Panc1 (cell line): ENCODE measurements around the gene TUBA3E. TPM values are rescaled to one million over a fixed set of nuclear protein-coding genes. Genes with fewer than 3 reads are reported as not detected.
"Not testable (repeated sequence)": the region's sequence is repeated elsewhere in the genome, so short reads cannot be mapped to it uniquely, and the experiment has no call there.

Source experiments
- ATAC-seq: fragments of 200-7000 bp; cut with Tn5 transposase; 2 replicates; pipeline ENCODE4 v1.9.1; 2020; ENCODE audit warnings: mild to moderate bottlenecking, moderate library complexity
- BruUV-seq: library from RNA; stranded (reverse); fragments of 400-500 nt; replicated peaks from 2 replicates; lab custom pipeline; 2021; lab: Mats Ljungman, UMichigan
- CTCF ChIA-PET: fragments of 300-600 bp; sonication (Branson Sonifier 250); formaldehyde crosslinking; loops from one replicate; lab custom pipeline; 2022; ENCODE audit warnings: antibody characterized with exemption; lab: Charles Lee
- POLR2A ChIA-PET: fragments of 300-600 bp; sonication (Branson Sonifier 250); formaldehyde crosslinking; loops from one replicate; lab custom pipeline; 2022; ENCODE audit warnings: antibody characterized with exemption; lab: Charles Lee
- DNase-seq: peaks from one replicate; pipeline ENCODE4 v3.0.0-alpha.2; 2010; ENCODE audit warnings: low read depth, low spot score
- H3K27ac ChIP-seq: 2 replicates; pipeline ENCODE4 v1.5.1; 2011; ENCODE audit warnings: mild to moderate bottlenecking, low read length, inconsistent platforms
- H3K27me3 ChIP-seq: fragments of 200-500 bp; sonication (Bioruptor generic); 2 replicates; pipeline ENCODE4 v1.6.0; 2014; ENCODE audit warnings: low read length, inconsistent platforms; ENCODE audit not compliant: control insufficient read depth, insufficient read depth
- H3K36me3 ChIP-seq: fragments of 200-500 bp; sonication (Bioruptor generic); 2 replicates; pipeline ENCODE4 v1.5.1; 2014; ENCODE audit warnings: inconsistent platforms, mild to moderate bottlenecking, low read length, moderate library complexity; ENCODE audit not compliant: control insufficient read depth, insufficient read depth
- H3K4me1 ChIP-seq: 2 replicates; pipeline ENCODE4 v1.5.1; 2011; ENCODE audit warnings: inconsistent platforms, mild to moderate bottlenecking, low read length, moderate library complexity; ENCODE audit not compliant: control insufficient read depth, insufficient read depth
- H3K4me3 ChIP-seq, 2 experiments: 2 replicates each; pipeline ENCODE4 v1.5.1; 2011 to 2012; ENCODE audit warnings: low read depth in 2 of 2, low read length in 2 of 2, mild to moderate bottlenecking in 2 of 2, inconsistent platforms in 1 of 2, moderate library complexity in 1 of 2
- H3K9me3 ChIP-seq: fragments of 200-500 bp; sonication (Bioruptor generic); 2 replicates; pipeline ENCODE4 v1.5.1; 2014; ENCODE audit warnings: low read depth, mild to moderate bottlenecking, inconsistent platforms, low read length, moderate library complexity; ENCODE audit not compliant: control insufficient read depth, insufficient read depth
- in situ Hi-C: cut with HindIII; loops from 2 replicates; pipeline ENCODE4 v1.10.0; 2016; ENCODE audit warnings: low sequenced_read_pairs, low pct_unique_long_range_greater_than_20kb
- intact Hi-C: fragments of 100-400 bp; cut with micrococcal nuclease; formaldehyde crosslinking; loops from one replicate; pipeline ENCODE4 v1.10.0; 2022; ENCODE audit not compliant: unreplicated experiment
- total RNA-seq: library from RNA; stranded (reverse); gene quantifications from one replicate; pipeline ENCODE4 v1.2.1, GENCODE V29; 2021; ENCODE audit not compliant: unreplicated experiment

TUBA3E gene
- total RNA-seq, 1 experiment from 2014 or later: not detected

- H3K27me3 ChIP-seq, H3K27ac ChIP-seq, H3K9me3 ChIP-seq, DNase-seq, H3K4me3 ChIP-seq, H3K4me1 ChIP-seq, POLR2A ChIA-PET, intact Hi-C loops, ATAC-seq, in situ Hi-C loops, BruUV-seq, H3K36me3 ChIP-seq, CTCF ChIA-PET: not testable (repeated sequence)
These were observed 4.3 kb upstream of the TUBA3E start for GRCh38 chr2:130202518-130202917.

DNA sequence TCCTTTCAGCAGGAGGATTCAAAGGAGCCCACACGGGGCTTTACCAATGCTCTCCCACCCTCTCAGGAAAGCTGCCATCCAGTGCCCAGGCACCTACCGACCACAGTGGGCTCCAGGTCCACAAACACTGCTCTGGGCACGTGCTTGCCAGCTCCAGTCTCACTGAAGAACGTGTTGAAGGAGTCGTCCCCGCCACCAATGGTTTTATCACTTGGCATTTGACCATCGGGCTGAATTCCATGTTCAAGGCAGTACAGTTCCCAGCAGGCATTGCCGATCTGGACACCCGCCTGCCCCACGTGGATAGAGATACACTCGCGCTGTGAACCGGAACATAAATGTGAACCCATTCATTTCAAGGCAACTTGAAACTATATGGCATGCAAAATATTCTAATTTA lies 2.2 kb downstream of the TUBA3E start:
- H3K4me3 ChIP-seq, ATAC-seq, H3K9me3 ChIP-seq, POLR2A ChIA-PET, intact Hi-C loops, H3K27me3 ChIP-seq, CTCF ChIA-PET, DNase-seq, H3K27ac ChIP-seq, in situ Hi-C loops, BruUV-seq, H3K36me3 ChIP-seq, H3K4me1 ChIP-seq: not testable (repeated sequence)

DNA sequence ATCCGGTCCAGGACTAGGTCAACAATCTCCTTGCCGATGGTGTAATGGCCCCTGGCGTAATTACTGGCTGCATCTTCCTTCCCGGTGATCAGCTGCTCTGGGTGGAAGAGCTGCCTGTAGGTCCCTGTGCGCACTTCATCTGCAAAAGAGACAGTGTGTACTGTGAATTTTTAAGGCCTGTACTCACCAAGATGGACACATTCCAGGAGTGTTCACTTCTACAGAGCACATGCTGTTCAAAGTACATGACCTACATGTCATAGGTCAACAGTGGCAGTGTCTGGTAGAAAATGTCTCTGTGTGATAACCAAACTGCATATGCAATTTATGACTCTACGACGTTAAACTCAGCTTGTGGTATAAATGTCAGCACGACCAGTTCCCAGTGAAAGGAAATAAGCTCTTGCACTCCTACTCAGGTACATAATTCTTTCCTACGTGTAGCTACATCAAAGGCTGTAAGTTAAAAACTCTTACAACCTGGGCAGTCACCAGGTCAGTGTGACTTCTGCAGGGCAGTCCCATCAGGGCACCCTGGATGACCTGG lies 3.1 kb downstream of the TUBA3E start:
- H3K27me3 ChIP-seq, DNase-seq, H3K4me3 ChIP-seq, in situ Hi-C loops, H3K36me3 ChIP-seq, CTCF ChIA-PET, BruUV-seq, H3K4me1 ChIP-seq, H3K9me3 ChIP-seq, ATAC-seq, intact Hi-C loops, POLR2A ChIA-PET, H3K27ac ChIP-seq: not testable (repeated sequence)

- H3K4me3 ChIP-seq, intact Hi-C loops, CTCF ChIA-PET, DNase-seq, ATAC-seq, H3K27ac ChIP-seq, H3K4me1 ChIP-seq, H3K36me3 ChIP-seq, H3K9me3 ChIP-seq, H3K27me3 ChIP-seq, POLR2A ChIA-PET, BruUV-seq, in situ Hi-C loops: not testable (repeated sequence)
These were observed 4.4 kb downstream of the TUBA3E start for GRCh38 chr2:130193824-130194223.

- H3K9me3 ChIP-seq, DNase-seq, POLR2A ChIA-PET, H3K27me3 ChIP-seq, in situ Hi-C loops, CTCF ChIA-PET, intact Hi-C loops, H3K27ac ChIP-seq, H3K4me3 ChIP-seq, ATAC-seq, H3K4me1 ChIP-seq, H3K36me3 ChIP-seq, BruUV-seq: not testable (repeated sequence)
These were observed 5.8 kb downstream of the TUBA3E start for GRCh38 chr2:130192451-130192850.

DNA sequence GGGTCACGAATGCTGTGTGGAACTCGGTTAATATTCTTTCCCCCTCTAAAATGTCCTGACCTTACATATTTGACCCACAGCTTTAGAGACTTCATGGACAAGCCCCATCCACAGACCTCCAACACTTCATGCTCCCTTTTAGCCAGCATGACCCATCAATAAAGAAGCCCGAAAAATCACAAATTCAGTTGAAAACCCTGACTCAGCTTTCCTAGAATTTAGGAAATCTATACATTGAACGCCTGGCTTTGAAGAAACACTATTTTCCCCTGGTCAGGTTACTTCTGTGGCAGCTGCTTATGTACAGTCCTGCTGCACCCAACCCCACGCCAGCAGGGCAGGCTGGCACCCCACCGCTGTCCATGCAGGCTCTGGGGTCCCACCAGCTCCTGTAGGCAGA lies 6.9 kb downstream of the TUBA3E start:
- BruUV-seq, intact Hi-C loops, in situ Hi-C loops: not testable (repeated sequence)

More for the DNA sequence above, 6.9 kb downstream of the TUBA3E start:
- ATAC-seq, H3K36me3 ChIP-seq, H3K4me1 ChIP-seq, H3K27me3 ChIP-seq, CTCF ChIA-PET, DNase-seq, H3K4me3 ChIP-seq, H3K9me3 ChIP-seq, H3K27ac ChIP-seq, POLR2A ChIA-PET: not testable (repeated sequence)
